Stimulated activated naive CD8-positive, alpha-beta T cell treated with anti-CD3 and anti-CD28 coated beads, Interleukin-15, Interleukin-2, amounts not matched to agents 100 U/mL and 50 U/mL, for 24 hours (primary cell): ENCODE measurements around the gene PSMG4.

Experiments used
- ATAC-seq: fragments of 150-1000 bp; cut with Tn5 transposase; one replicate; pipeline ENCODE4 v1.10.0; 2021
- DNase-seq: peaks from one replicate; pipeline ENCODE4 v3.0.0; 2021

Gene PSMG4

GRCh38 chr6:3290149-3290930 lies 31.6 kb downstream of the PSMG4 start:
- no peak for DNase-seq

GRCh38 chr6:3290931-3291211 lies 32.1 kb downstream of the PSMG4 start:
- ATAC-seq (no peak), DNase-seq (no peak)

More at GRCh38 chr6:3290149-3290930, 31.6 kb downstream of the PSMG4 start:
- no peak for ATAC-seq

GRCh38 chr6:3291346-3291745 lies 32.6 kb downstream of the PSMG4 start:
- DNase-seq = no peak

DNA sequence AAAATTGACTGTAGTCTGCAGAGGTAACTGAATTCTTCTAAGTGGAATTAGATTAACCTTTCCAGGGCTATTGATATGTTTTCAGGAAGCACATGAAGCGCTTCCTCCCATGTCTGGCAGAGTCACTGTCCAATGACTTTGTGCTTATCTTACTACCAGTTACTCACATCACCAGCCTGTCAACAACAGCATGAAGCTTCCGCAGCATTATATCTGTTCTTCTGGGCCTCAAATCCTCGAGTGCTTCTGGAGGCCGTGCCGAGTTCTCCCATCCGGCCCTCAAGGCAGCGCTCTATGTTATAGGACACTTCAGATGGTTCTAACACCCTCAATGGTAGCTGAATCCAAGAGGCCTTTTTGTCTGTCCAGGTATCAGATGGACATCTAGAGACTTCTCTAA lies 33.2 kb downstream of the PSMG4 start:
- DNase-seq = no peak

More at GRCh38 chr6:3291346-3291745, 32.6 kb downstream of the PSMG4 start:
- ATAC-seq = no peak

DNA sequence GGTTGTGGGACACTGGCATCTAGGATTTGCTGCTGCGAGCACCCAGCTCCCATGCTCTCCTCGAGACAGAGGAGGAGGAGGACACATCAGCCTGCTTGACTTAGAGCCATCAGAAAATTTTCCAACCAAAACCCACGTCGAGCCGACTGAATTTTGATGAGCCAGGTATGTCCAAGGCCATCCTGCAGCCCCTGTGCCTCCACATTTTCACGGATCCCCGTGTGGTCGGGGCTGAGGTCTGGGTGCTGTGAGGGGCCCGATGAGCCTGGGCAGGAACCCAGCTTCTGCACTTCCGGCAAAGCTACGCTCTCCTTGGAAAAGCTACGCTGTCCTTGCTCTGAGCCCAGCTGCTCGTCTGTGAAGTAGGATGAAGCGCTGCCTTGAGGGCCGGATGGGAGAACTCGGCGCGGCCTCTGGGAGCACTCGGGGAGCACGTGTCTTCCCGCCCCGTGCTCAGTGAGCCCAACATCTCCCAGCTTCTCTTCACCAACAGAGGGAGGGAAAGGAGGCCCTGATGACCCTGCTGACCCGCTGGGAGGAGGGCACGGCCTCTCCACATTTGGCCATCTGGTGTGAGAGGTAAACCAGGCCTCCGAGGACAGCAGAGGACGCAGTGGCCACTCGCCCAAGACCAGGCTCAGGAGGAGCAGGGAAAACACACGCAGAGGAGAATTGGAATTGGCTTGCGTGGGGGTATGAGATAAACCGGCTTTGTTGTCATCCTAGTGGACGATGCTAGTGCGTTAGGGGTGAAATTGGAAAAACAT lies 33.9 kb downstream of the PSMG4 start:
- ATAC-seq (no peak), DNase-seq (no peak)

More for the DNA sequence above, 33.2 kb downstream of the PSMG4 start:
- no peak for ATAC-seq

DNA sequence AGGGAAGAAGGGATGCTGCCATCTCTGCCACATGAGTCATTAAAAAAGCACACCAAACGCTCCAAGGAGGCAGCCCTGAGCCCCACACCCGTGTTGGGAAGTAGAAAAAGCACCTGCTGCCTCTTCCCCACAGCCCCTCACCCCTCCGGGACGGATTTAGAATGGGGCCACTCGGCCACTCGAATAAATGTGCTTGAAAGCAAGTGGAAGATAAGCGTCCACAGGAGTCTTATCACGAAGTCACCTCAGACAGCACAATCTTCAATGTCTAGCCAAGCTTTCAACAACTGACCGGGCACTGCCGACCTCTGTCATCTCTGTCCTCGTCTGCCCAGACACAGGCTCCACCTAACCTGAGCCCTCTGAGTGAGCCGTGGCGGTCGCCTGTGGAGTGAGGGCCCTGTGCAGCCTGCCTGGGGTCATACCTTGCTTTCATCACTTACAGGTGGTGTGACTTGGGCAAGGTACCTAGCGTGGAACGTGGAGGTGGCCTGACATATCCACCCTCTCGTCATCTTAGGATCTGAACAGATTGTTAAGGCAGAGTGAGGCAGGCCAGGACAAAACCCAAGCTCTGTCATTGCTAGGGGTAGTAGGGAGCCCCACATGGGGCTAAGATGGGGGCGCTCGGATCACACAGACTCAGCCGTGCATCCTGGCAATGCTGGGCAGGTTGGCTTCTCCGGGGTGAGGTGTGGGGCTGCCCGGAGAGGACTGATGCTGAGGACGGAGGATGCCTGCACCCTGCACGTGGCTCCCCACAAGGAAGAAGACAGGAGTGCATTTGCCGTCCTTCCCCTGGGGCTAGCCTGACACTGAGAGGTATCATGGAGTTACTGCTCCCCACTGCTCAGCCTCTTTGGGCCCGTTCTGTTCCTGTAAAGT lies 34.8 kb downstream of the PSMG4 start:
- ATAC-seq = no peak
- DNase-seq = no peak

DNA sequence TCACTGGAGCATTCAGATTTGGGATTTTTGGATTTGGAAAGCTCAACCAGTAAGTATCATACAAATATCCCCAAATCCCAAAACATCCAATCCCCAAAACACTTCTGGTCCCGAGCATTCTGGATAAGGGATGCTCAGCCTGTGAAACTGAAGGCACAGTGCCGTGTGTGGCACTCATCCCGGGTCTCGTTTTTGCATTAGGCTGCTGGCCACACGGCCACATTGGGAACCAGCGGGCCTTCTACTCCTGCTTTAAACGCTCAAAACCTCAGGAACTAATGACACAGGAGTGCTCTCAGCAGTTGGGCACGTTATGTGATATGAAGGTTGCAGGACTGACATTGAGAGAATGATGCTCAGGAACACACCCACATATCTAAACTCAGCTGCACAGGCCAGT lies 35.6 kb downstream of the PSMG4 start:
- no peak for ATAC-seq
- no peak for DNase-seq

- DNase-seq = no peak
- no peak for ATAC-seq
Observed at GRCh38 chr6:3294921-3295871, 36.4 kb downstream of the PSMG4 start.

GRCh38 chr6:3296078-3296477 lies 37.3 kb downstream of the PSMG4 start:
- ATAC-seq = no peak

DNA sequence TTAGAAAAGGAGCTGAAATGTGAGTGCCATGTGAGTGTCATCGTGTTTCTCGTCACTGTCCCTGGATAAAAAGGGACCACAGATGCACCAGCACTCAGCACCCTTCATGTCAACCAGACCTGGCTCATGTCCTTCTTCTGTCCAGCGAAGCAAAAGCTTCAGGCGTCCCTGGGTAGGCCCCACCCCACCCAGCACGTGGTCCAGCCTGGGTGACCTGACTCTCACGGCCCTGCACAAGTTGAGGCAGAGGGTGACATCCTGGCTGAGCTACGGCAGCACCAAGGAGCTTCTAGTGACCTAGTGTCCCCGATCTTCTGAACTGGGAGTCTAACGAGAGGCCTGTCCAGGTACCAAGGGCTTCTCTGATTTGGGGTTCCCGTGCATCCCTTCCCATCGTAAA lies 37.8 kb downstream of the PSMG4 start:
- ATAC-seq = no peak
- DNase-seq = no peak

More at GRCh38 chr6:3296078-3296477, 37.3 kb downstream of the PSMG4 start:
- DNase-seq = no peak

GRCh38 chr6:3297006-3297405 lies 38.3 kb downstream of the PSMG4 start:
- ATAC-seq (no peak), DNase-seq (no peak)

DNA sequence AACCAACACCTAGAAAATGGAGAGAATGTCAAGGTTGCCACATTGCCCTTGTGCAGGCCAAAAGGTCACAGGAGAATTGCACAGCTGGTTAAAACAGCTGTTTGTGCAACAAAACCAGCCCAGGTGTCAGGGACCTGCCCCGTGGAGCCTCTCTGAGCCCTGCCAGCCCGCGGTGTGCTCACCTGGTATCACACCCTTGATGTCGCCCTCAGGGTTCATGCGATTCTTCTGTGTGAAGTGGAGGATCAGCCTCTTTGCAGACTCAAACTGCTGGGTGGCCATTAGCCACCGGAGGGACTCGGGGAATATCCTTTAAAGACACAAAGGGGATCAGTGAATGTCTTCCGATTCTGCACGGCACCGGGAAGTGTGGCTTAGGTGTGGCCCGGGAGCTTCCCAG lies 39.2 kb downstream of the PSMG4 start:
- DNase-seq (no peak), ATAC-seq (no peak)

GRCh38 chr6:3299221-3299620 lies 40.5 kb downstream of the PSMG4 start:
- DNase-seq (no peak), ATAC-seq (no peak)

GRCh38 chr6:3301506-3301905 lies 42.8 kb downstream of the PSMG4 start:
- DNase-seq (no peak), ATAC-seq (no peak)

DNA sequence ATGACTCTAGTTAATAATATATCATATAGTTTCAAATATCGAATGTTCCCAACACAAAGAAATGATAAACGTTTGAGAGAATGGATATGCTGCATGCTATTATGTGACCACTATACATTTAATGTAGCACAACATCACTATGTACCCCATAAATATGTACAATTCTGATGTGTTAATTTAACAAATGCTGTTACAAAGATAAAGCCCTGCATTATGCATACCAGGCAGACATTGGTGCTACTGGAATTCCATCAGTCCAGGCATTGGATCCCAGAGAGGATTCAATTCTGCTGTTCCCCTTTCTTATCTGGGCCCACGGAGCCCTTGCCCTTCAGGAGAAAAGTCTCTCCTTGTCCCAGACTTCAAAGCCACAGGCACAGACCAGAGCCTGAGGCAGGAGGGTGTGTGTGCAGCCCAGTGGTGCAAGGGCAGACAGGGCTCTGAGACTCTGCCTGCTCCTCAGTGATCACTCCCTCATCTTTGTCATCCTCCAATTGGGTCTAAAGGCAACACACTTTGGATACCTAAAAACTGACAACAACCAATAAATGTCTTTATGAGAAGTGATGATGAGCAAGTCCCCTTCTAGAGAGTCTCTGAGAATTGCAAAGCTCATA lies 45.2 kb downstream of the PSMG4 start:
- ATAC-seq = no peak
- no peak for DNase-seq

- DNase-seq = no peak
- ATAC-seq = no peak
Observed at GRCh38 chr6:3304500-3305215, 45.9 kb downstream of the PSMG4 start.

DNA sequence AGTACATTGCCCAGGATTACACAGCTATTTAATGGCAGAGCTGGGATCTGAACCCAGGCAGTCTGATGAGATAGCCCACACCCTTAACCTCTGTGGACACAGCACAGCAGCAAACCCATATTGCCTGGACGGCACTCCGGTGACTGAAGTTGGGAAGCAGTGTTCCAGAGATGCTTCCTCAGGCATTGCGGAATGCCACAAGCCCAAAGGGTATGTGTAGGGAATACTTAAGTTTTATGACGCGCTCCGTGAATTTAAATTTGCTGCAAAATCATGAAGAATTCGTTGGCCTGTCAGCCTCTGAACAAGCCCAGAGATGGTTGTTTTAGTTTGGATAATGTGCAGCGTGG lies 46.4 kb downstream of the PSMG4 start:
- ATAC-seq = no peak
- DNase-seq = no peak

DNA sequence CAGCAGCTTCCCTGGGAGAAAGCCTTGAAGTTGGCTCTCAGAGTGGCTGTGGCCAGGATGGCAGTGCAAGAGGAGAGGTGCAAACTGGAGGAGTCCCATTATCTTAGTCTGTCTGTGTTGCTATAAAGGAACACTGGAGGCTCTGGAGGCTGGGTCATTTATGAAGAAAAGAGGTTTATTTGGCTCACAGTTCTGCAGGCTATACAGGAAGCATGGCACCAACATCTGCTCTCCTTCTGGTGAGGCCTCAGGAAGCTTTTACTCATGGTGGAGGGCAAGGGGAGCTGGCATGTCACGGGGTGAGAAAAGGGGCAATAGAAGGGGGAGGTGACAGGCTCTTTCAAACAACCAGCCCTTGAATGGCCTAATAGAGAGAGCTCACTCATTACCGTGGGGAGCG lies 47.1 kb downstream of the PSMG4 start:
- ATAC-seq = no peak
- no peak for DNase-seq

DNA sequence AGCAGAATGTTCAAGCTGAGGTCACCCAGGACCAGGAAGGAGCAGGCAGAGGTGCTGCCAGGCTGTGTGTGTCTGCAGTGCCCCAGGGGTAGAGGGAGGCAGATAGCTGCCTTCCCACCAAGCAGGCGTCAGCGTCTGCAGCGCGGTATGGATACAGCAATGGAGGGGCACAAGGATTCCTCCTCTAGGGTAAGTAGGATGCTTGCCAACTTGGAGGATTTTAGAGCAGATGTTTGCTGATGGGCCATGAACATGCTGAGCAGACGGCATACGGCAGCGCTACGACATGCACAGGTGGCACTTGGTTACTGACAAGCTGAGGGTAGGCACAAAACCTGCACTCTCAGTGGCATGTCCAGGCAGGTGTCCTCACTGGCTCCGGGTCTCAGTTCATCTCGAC lies 48.1 kb downstream of the PSMG4 start:
- ATAC-seq = no peak
- DNase-seq = no peak

DNA sequence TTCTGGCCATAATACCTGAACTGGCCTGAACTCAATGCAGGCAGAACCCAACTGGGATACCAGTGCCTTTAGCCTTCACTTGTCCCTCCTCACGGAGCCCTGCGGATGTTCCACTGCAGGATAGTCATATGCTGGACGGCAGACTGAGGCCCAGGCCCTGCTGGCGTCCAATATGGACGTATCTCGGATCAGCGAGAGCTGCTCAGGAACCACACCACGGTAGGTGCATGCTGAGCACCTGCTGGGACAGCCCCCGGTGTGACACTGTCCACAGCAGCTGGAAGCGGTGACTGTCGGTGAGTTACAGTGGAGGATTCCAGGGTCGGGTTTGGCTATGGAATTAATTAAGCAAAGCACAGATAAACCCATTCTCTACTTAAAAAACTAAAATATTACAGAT lies 48.7 kb downstream of the PSMG4 start:
- DNase-seq (no peak), ATAC-seq (no peak)

GRCh38 chr6:3308106-3308505 lies 49.4 kb downstream of the PSMG4 start:
- ATAC-seq (no peak), DNase-seq (no peak)
